ENCODE data around the gene CROCC2.

Gene CROCC2

DNA sequence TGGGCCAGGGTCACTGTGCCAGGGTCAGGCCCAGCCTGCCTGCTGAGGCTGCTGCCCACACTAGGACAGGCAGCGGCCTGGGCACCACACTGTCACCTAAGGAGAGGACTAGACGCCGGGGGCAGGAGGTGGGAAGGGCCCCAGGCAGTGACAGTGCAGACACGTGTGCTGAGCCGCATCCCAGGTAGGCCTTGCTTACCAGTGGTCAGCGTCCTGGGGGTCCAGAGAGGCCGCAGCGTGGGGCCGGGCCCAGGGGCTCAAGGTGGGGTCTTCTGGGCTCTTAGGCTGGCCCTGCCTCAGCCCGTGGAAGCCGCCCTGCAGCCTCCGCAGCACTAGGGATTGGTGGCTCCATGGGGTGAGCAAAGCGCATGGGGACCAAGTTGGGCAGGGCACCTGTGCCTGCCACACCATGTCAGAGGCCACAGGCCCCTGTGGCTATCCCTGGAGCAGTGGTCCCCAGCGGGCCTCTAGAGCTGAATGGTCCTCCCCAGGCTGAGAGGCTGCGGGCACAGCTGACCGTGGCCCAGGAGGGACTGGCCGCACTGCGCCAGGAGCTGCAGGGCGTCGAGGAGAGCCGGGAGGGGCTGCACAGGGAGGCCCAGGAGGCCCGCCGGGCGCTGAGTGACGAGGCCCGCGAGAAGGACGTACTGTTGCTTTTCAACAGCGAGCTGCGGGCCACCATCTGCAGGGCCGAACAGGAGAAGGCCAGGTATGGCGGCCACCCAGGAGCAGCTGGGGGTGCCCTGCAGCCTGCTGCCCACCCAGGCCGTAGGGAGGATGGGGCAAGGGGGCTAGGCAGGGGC, 57.1 kb downstream of the CROCC2 start:
- Histone ChIP-seq H3K4me2 (peak overlapping the region; percentile 50 to 92 (median 73); a peak in 20 of 22 replicates), H4K20me1 (0 out of 22 replicates have a peak, but pooled peaks cover 0 to 11% (median 0%) of the 10 kb centered on the region in 11 experiments), H3K9me3 (replicated peaks in 1 of 11) (no peaks in the 10 kb centered on the region), H3K4me3 (no peak overlapping the region), H3K4me1 (peaks cover 49 to 79% (median 67%) of the 10 kb centered on the region in 10 experiments), H3K27ac (peak overlapping the region in 3 of 11 experiments; percentile 45 to 81 (median 81); a peak in 6 of 22 replicates), H3K9ac (peak overlapping the region in 2 of 11 experiments; percentile 70 to 77; a peak in 3 of 22 replicates), H3K36me3 (no peaks in the 10 kb centered on the region), H3K27me3 (no peaks in the 10 kb centered on the region)
- no peak for TF ChIP-seq Cebpa-rat (IDR thresholded peaks at IDR 0.05)

DNA sequence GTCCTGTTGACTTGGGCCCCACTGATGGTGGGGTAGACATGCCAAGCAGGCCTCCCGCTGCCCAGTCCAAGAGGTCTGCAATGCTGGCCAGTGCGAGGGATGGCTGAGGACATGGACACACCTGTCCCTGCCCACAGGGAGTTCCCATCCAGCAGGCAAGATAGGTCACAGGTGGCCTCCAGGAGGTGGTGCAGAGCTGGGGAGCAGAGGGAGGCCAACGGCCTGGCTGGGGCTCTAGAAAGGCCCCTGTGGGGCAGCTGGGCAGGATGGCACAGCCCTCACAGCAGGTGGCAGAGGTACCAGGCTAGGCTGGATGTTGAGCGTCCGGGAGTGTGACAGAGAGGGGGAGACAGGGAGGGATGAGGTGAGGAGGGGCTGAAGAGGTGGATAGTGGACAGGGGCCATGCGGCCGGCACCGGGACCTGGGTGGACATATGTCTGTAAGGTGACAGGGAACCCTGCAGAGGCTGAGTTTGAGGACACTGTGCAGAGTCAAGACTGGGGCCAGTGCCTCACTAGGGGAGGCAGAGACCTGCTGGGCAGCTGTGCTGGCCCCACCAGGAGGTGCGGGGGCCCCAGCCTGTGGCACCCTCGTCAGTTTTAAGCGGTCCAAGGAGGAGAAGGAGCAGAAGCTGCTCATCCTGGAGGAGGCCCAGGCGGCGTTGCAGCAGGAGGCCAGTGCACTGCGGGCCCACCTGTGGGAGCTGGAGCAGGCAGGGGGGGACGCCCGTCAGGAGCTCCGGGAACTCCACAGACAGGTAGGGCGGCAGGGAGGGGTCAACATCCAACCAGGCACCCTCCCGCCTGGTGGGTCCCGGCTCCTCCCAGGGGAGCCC, 58.0 kb downstream of the CROCC2 start:
- H3K36me3 ChIP-seq = no peaks in the 10 kb centered on the region
- peak overlapping the region in 2 of 11 experiments; percentile 58 to 92; a peak in 3 of 22 replicates for H3K4me2 ChIP-seq
- TF ChIP-seq Cebpa-rat (IDR thresholded peaks at IDR 0.05) = no peak
- H3K27ac ChIP-seq = no peak overlapping the region
- H4K20me1 ChIP-seq = 0 out of 22 replicates have a peak, but pooled peaks cover 0 to 11% (median 0%) of the 10 kb centered on the region in 11 experiments
- no peaks in the 10 kb centered on the region for H3K9me3 ChIP-seq (replicated peaks in 1 of 11)
- H3K9ac ChIP-seq = no peak overlapping the region
- no peak overlapping the region for H3K4me3 ChIP-seq
- H3K27me3 ChIP-seq = no peaks in the 10 kb centered on the region
- peaks cover 43 to 79% (median 66%) of the 10 kb centered on the region in 10 experiments for H3K4me1 ChIP-seq

DNA sequence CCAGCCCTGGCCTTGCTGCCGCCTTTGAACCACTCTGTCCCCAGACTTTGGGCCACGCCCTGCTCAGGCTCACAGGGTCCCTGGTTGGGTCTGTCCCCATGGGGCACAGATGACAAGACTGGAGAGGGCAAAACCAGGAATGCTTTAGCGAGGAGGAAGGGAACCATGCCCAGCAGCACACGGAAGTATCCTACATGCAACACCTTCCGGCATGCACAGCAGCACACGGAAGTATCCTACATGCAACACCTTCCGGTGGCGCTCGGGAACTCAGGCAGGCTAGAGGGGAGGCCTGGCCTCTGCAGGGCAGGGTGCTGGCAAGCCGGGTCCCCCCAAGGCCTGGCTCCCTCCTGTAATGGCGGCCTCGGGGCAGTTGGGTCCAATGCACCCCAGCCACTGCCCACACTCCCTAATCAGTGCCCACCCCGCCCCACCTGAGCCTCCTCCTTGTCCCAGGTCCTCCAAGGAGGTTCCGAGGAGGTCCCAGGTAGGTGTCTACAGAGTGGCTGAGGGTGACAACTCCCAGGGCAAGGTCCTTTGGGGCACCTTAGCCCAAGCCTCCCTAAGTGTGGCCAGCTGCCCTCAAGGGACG, 58.7 kb downstream of the CROCC2 start:
- peaks cover 38 to 76% (median 60%) of the 10 kb centered on the region in 10 experiments for H3K4me1 ChIP-seq

DNA sequence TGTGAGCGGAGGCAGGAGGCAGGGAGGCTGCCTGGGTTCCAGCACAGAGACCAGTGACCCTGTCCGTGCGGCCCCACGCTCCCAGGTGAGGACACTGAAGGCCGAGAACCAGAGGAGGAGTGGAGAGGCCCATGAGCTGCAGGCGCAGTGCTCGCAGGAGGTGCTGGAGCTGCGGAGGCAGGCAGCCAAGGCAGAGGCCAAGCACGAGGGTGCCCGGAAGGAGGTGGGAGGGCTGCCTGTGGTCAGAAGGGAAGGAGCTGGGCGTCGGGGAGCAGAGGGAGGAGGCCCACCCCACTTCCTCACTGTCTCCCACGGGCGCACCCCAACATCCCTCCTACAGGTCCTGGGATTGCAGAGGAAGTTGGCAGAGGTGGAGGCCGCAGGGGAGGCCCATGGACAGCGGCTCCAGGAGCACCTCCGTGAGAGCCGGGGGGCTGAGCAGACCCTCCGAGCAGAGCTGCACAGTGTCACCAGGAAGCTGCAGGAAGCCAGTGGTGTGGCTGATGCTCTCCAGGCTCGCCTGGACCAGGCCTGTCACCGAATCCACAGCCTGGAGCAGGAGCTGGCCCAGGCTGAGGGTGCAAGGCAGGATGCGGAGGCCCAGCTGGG, 59.3 kb downstream of the CROCC2 start:
- peaks cover 32 to 70% (median 54%) of the 10 kb centered on the region in 10 experiments for H3K4me1 ChIP-seq
- 0 out of 22 replicates have a peak, but pooled peaks cover 0 to 11% (median 0%) of the 10 kb centered on the region in 11 experiments for H4K20me1 ChIP-seq
- no peak overlapping the region for H3K9ac ChIP-seq
- H3K9me3 ChIP-seq (replicated peaks in 1 of 11) = peaks cover 0 to 5% (median 0%) of the 10 kb centered on the region in 11 experiments; a peak in 6 of 22 replicates
- no peak for TF ChIP-seq Cebpa-rat (IDR thresholded peaks at IDR 0.05)
- H3K27ac ChIP-seq = no peak overlapping the region
- H3K36me3 ChIP-seq = no peaks in the 10 kb centered on the region
- no peaks in the 10 kb centered on the region for H3K27me3 ChIP-seq
- no peak overlapping the region for H3K4me3 ChIP-seq
- peak overlapping the region in 5 of 11 experiments; percentile 43 to 67 (median 58); a peak in 8 of 22 replicates for H3K4me2 ChIP-seq

More for the DNA sequence above, 58.7 kb downstream of the CROCC2 start:
- Histone ChIP-seq H3K4me2 (peak overlapping the region in 3 of 11 experiments; percentile 43 to 62 (median 58); a peak in 6 of 22 replicates), H3K27me3 (no peaks in the 10 kb centered on the region), H3K4me3 (no peak overlapping the region), H3K27ac (no peak overlapping the region), H4K20me1 (0 out of 22 replicates have a peak, but pooled peaks cover 0 to 11% (median 0%) of the 10 kb centered on the region in 11 experiments), H3K36me3 (no peaks in the 10 kb centered on the region), H3K9ac (no peak overlapping the region), H3K9me3 (replicated peaks in 1 of 11) (no peaks in the 10 kb centered on the region; a peak in 2 of 22 replicates)
- TF ChIP-seq Cebpa-rat (IDR thresholded peaks at IDR 0.05) = no peak

DNA sequence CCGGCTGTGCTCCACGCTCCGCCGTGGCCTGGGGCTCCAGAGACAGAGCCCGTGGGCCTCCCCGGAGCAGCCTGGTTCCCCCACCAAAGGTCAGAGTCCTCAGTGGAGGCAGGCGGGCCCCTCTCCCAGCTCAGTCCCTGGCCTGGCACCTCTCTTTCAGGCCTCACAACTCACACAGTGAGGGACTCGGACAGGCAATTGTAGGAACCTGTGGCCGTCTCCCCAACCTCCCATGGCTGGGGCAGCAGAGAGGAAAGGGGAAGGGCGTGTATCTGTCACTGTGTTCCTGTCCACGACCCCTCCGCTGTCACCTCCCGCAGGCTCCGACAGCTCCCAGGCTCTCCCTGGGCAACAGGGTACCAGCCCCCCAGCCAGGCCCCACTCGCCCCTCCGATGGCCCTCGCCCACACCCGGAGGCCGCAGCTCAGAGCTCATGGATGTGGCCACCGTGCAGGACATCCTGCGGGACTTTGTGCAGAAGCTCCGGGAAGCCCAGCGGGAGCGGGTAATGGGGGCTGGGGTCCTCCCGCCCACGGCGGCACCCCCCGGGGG, 59.8 kb downstream of the CROCC2 start:
- Histone ChIP-seq H3K36me3 (no peaks in the 10 kb centered on the region), H3K27ac (no peak overlapping the region)

DNA sequence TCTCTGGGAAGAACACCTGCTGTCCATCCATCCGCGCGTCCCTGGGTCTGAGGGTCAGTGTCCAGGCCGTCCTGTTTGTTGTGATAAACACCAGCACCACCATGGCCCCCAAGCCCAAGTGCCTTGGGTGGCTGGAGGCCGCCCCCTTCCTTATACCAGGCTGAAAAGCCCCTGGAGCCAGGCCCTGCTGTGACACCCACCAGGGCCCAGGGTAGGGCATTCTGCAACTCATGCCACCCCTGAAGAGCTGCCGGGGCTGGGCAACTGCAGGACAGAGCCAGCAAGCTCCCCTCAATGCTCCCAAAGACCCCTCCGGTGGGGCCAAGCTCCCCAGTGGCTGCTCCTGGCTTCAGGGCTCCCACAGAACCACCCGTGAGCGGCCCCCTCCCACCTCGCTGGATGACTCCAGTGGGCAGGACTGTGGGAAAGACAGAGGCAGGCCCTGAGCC, 60.3 kb downstream of the CROCC2 start:
- Histone ChIP-seq H3K27ac (no peak overlapping the region), H3K36me3 (no peaks in the 10 kb centered on the region), H3K9ac (0 out of 22 replicates have a peak overlapping the region, but pooled peaks of 1 of the 11 experiments have one; percentile 22), H3K4me3 (no peak overlapping the region), H3K9me3 (replicated peaks in 1 of 11) (peaks cover 0 to 12% (median 0%) of the 10 kb centered on the region in 11 experiments; a peak in 6 of 22 replicates), H3K4me1 (peaks cover 23 to 60% (median 44%) of the 10 kb centered on the region in 10 experiments), H3K27me3 (no peaks in the 10 kb centered on the region), H3K4me2 (peak overlapping the region in 10 of 11 experiments; percentile 23 to 67 (median 54); a peak in 18 of 22 replicates), H4K20me1 (0 out of 22 replicates have a peak, but pooled peaks cover 0 to 11% (median 0%) of the 10 kb centered on the region in 11 experiments)
- TF ChIP-seq Cebpa-rat (IDR thresholded peaks at IDR 0.05) = no peak

More for the DNA sequence above, 59.8 kb downstream of the CROCC2 start:
- peaks cover 0 to 10% (median 0%) of the 10 kb centered on the region in 11 experiments; a peak in 6 of 22 replicates for H3K9me3 ChIP-seq (replicated peaks in 1 of 11)
- H3K4me2 ChIP-seq = peak overlapping the region in 10 of 11 experiments; percentile 23 to 67 (median 54); a peak in 12 of 22 replicates
- TF ChIP-seq Cebpa-rat (IDR thresholded peaks at IDR 0.05) = no peak
- H4K20me1 ChIP-seq = 0 out of 22 replicates have a peak, but pooled peaks cover 0 to 11% (median 0%) of the 10 kb centered on the region in 11 experiments
- no peak overlapping the region for H3K4me3 ChIP-seq
- H3K4me1 ChIP-seq = peaks cover 28 to 65% (median 48%) of the 10 kb centered on the region in 10 experiments
- H3K9ac ChIP-seq = no peak overlapping the region
- H3K27me3 ChIP-seq = no peaks in the 10 kb centered on the region

DNA sequence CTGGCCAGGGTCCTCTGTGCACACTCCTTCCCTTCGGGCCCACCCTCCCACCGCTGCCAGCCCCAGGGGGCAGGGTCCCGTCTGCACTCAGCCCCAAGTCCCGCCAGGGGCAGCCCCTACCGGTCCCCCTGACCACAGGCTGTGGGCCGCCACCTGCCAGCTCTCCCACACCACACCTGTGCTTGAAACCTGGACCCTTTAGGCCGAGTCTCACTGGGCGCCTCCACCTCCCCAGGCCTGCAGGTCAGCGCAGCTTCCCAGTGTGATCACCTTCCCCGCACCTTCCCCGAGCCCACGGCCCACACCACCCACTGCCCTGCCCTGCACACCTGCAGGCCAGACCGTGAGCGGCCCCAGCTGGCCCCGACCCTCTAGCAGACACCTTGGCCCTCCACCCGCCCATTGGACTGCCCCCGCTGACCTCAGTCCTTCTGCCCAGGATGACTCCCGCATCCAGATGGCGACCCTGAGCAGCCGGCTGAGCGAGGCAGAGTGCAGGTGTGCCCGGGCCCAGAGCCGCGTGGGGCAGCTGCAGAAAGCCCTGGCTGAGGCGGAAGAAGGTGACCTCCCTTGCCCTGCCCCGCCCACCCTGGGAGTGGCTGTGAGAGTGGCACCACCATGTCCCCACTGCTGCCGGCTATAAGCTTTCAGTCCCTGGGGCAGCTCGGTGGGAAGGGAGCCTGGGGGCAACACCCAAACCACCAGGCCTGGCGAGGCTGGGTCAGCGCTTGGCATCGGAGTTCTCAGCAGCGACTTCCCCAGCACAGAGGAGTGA, 61.0 kb downstream of the CROCC2 start:
- no peak overlapping the region for H3K4me3 ChIP-seq
- no peaks in the 10 kb centered on the region for H3K27me3 ChIP-seq
- peaks cover 23 to 54% (median 42%) of the 10 kb centered on the region in 10 experiments for H3K4me1 ChIP-seq
- peaks cover 0 to 12% (median 0%) of the 10 kb centered on the region in 11 experiments; a peak in 6 of 22 replicates for H3K9me3 ChIP-seq (replicated peaks in 1 of 11)
- H3K4me2 ChIP-seq = peak overlapping the region; percentile 19 to 67 (median 52); a peak in 18 of 22 replicates
- no peak for TF ChIP-seq Cebpa-rat (IDR thresholded peaks at IDR 0.05)
- 0 out of 22 replicates have a peak overlapping the region, but pooled peaks of 1 of the 11 experiments have one; percentile 22 for H3K9ac ChIP-seq
- H4K20me1 ChIP-seq = 0 out of 22 replicates have a peak, but pooled peaks cover 0 to 11% (median 0%) of the 10 kb centered on the region in 11 experiments
- H3K27ac ChIP-seq = no peak overlapping the region
- H3K36me3 ChIP-seq = no peaks in the 10 kb centered on the region
